Measurements from ENCODE around the gene SAMM50.

SAMM50 gene

DNA sequence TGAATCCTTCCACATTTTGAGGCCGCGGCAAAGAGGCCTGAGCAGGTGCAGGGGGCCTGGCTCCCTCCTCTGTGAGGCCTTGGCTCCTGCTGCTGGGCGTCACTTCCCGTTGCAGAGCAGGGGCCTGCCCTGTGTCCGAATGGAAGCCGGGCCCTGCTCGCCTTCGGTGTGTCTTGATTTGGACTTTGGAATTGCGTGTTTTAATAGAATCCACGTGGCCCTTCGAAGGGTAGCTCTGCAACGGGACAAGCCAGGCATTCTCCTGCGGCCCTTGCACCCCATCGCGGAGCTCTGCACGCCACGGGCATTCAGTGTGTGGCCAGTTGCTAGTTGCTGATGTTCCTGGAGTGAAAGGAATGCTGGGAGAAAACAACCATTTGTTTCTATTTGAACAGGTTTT, 25.8 kb downstream of the SAMM50 start:
- no peak for DNase-seq

DNA sequence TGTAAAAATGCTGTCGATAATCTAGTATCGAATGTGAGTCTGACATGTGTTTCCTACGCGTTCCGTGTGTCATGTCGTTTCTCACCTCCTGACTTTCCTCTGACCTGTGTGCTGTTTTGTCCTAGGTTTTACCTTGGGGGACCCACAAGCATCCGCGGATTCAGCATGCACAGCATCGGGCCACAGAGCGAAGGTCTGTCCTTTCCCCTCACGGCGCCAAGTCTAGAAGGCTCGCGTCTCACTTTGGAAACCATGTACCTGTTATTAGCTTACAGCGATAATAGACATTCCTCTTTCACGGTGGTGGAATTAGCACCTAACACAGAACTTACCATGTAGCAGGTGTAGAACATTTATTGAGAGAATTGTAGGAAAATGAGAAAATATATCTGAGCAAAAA, 28.6 kb downstream of the SAMM50 start:
- no peak for DNase-seq

DNA sequence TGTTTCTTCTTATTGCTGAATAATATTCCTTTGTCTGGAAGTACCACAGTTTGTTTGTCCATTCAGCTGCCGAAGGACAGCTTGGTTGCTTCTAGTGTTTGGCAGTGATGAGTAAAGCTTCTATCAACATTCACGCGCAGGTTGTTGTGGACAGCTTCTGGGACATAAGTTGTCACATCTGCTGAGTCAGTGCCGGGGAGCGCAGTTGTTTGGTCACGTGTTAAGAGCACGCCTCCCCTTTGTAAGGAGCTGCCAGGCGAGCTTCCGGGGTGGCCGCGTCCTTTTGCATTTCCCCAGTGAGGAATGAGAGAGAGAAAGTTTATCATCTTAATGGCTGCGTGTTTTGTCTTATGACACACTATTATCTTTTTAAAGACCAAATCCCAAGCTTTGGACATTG, 30.3 kb downstream of the SAMM50 start:
- DNase-seq = no peak

DNA sequence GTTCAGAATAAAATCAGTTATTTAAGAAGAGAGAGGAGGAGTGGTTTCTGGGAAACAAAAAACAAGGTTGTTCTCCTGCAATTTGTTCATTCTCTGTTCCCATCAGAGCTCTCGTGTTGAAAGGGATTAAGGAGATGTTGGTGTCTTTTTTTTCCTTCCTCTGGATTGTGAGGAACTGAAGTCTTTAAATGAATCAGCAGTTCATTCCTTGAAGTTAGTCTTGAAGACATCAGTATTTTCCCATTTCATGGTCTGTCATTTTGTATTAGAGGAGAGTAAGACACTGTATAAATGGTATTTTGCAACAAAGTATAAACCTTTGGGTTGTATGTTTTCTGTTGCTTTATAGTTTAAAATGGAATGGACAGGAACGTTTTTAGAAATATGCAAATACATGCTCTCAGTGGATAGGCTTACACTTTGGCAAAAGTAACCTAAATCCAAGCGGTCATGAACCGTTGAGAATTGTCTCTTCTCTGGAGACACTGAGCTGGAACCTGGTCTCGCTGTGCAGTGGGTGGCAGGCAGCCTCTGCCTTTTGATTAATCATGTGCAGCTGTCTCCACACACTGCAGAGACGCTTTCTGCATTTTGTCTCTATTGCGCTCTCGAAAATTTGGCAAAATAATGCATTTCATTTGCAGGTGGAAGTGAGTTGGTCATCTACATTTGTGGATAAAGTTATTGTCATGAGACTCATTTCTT, 33.0 kb downstream of the SAMM50 start:
- no peak for DNase-seq

DNA sequence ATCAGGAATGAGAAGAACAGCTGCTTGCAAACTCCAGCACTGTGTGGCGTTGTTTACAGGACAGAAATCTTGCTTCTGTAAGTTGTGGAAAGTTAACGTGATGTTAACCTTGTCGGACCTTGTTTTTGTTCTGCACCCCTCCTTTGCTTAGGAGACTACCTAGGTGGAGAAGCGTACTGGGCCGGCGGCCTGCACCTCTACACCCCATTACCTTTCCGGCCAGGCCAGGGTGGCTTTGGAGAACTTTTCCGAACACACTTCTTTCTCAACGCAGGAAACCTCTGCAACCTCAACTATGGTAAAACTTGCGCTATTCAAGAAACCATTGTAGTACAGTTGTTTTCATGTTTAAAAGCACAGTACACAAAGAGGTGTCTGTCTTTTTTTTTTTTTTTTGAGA, 33.7 kb downstream of the SAMM50 start:
- DNase-seq = no peak

DNA sequence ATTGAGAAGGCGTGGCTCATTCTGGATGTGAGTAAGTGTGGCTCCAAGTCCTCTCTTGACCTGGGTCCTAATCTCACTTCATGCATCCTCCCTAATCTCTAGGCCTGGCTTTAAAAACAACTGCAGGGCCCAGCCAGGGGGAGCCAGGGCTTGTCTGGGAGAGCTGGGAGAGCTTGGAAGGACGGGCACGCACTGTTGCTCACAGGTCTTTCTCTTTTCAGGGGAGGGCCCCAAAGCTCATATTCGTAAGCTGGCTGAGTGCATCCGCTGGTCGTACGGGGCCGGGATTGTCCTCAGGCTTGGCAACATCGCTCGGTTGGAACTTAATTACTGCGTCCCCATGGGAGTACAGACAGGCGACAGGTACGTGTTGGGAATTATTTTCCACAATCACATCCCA, 34.8 kb downstream of the SAMM50 start:
- no peak for DNase-seq

DNA sequence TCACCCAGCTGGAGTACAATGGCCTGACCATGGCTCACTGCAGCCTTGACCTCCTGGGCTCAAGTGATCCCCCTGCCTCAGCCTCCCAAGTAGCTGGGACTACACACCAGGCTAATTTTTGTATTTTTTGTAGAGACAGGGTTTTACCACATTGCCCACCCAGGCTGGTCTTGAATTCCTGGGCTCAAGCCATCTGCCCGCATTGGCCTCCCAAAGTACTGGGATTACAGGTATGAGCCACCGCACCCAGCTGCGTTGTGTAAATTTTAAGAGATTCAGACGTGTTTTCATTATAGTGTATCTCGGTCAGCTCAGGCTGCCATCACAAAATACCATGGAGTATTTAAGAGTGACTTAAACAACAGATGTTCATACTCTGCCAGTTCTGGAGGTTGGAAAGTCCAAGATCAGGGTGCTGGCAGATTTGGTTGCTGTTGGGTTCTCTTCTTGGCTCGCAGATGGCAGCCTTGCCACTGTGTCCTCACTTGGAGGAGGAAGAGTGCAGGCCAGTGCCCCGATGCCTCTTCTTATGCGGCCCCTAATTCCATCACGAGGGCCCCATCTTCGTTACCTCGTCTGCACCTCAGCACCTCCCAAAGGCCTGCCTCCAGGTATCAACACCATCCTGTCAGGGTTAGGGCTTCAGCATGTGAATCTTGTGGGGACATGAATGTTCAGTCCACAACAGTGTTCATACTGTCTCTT, 36.2 kb downstream of the SAMM50 start:
- no peak for DNase-seq

DNA sequence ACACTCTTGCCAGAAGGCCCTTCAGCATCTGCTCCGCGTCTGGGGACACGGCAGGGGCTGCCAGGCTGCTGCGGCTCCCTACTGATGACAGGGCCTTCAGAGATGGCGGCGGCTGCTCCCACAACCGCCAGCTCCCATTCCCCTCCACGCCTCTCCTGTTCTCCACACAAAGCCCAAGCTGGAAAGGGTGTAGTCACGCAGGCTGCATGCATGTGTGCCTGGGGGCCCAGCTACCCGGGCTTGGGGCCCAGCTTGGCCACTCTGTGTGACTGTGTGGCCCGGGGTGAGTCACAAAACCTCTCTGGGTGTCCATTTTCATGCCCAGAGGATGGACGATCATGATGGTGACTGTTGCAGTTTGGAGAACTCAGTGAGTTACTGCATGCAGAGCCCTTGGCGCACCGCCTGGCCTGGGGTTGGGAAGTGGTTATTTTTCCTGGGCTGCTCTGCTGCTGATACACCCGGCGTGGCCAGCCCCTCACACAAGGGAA, 37.1 kb downstream of the SAMM50 start:
- DNase-seq = no peak

DNA sequence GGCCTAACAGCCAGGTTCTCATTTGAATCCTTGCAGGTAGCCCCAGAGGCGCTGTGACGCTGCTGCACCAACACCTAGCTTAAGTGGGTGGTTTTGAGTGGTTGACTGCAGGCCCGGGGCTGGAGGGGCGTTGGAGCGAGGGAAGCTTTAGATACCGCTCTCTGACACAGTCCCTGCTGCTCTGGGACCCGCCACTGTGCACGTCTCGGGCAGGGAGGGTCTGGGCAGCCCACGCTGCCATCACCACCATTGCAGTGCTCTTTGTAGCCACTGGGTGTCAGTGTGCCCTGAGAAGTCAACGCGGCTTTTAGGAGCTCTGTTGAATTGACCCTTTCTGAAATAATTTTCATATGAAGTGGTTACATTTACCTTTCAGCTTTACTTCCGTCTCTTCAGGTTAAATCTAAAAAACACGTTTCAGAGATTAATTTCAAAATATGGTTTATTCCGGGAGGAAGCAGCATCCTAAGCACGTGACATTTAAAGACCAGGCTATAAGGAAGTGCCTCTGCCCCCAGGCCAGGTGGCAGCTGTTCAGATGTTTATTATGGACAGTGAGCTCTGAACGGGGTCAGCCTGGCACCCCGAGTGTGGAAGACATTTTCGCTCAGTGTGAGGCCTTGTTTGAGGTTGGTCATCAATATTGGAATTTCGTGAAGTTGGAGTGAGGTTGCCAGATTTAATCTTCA, 38.0 kb downstream of the SAMM50 start:
- peak; percentile 66 for DNase-seq

DNA sequence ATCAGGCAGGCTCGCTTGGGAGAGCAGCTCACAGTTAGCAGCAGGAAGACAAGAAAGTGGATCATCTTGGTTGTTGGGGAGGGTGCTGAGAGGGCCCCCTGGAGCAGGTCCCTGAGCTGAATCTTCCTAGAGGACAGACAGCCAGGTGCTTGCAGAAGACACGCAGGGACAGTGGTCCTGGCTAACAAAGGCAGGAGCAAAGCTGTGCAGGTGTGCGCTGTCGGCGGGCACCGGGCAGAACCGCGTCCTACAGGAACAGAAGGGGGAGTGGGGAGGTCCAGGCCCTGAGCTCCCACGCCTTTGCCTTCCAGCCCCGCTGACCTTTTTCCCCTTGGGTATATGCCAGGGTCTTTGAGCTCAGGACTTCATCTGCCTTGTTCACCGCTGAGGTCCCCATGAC, 38.8 kb downstream of the SAMM50 start:
- no peak for DNase-seq

DNA sequence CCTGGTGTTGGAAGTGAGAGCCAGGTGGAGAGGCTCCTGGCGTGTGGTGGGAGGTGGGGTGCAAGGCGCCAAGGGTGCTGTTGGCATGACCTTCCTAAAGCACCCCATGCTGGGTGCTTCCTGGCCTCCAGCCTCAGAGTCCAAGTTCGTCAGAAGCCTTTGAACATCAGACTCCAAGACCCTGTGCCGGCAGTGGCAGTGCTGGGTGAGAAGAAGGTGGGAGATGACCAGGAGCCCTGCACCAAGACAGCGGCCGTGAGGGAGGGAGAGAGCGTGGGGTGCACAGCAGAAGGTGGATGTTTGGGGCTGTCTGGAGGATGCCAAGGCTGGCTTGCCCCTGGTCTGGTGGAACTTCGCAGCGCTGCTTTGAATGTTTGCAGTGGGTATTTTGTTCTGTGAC, 39.2 kb downstream of the SAMM50 start:
- no peak for DNase-seq

DNA sequence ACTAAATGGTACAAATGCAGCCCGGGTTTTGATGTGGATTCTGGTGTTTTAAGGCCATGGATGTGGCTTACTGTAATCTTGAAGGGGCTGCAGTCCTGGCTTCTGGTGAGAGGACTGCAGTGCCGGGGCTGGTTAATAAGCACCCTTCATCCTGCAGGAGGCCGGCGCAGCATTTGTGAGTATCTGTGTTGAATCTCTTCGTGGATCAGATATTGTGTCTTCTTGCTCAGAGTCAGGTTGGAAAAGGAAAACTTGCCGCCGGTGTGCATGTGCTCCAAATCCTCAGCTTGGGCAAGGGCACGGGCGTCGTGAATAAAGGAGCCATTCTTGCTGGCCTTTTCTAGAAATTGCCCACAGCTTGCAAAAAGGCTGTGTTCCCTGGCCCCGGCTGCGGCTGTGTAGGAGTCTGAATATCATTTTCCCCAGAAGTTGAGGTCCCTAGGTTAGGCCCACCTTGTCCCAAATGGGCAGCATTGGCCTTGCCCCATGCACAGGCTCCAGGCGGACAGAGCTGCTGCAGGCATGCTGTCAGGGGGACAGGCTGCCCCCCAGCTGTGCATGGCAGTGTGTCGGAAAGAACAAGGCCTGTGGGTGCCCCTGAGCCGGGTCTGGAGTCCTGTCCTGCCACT, 39.9 kb downstream of the SAMM50 start:
- DNase-seq = no peak

DNA sequence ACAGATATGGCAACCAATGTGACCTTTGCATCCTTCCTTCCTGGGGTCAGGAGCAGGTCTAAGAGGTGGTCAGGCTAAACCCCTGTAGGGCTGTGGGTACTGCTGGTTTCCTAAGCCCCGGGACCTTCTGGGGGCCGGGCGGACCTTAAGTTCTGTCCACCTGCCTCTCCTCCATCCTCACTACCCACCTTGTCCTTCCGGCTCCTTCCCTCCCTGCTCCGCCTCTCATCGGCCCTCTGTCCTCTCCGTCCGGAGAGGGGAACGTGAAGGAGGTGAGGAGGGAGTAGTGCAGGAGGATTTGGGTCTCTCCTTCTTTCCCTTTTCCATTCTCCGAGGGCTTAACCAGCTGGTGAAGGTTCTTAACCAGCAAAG, 40.5 kb downstream of the SAMM50 start:
- no peak for DNase-seq

DNA sequence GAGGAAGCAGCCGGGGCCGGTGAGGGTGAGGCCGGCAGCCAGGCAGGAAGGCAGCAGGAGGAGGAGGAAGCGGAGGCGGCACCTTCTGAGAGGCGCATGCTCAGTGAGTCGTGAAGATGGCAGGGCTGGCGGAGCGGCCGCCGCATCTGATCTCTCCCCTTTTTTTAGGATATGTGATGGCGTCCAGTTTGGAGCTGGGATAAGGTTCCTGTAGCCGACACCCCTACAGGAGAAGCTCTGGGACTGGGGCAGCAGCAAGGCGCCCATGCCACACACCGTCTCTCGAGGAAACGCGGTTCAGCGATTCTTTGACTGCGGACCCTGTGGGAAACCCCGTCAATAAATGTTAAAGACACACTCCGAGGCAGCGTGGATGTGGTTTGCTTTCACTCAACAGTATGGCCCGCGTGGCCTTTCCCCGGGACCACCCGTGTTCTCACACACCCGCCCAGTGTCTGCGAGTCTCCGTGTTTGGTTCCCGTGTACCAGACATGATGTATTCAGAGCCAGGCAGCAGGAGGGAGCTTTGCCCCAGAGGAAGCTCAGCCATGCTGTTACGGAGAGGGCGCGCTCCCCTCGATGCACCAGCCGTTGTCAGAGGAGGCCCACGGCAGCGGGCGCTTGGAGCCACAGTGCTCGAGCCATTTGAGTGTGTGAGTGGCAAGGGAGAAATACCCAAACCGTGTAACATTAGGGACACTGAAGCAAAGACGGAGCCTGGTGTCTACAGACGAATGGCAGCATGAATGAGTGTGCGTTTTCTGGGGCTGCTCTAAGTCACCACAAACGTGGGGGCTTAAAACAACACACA, 41.1 kb downstream of the SAMM50 start:
- no peak for DNase-seq

DNA sequence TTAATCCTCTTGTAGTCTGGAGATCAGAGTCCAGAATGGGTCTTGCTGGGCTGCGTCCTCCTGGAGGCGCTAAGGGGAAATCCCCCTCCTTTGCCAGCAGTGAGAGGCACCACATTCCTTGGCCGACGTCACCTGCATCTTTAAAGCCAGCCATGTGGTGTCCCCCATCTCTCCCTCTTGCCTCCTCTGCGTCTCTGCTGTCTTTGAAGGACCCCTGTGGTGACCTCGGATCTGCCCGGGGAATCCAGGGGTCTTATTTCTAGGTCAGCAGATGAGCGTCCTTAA, 41.7 kb downstream of the SAMM50 start:
- no peak for DNase-seq

DNA sequence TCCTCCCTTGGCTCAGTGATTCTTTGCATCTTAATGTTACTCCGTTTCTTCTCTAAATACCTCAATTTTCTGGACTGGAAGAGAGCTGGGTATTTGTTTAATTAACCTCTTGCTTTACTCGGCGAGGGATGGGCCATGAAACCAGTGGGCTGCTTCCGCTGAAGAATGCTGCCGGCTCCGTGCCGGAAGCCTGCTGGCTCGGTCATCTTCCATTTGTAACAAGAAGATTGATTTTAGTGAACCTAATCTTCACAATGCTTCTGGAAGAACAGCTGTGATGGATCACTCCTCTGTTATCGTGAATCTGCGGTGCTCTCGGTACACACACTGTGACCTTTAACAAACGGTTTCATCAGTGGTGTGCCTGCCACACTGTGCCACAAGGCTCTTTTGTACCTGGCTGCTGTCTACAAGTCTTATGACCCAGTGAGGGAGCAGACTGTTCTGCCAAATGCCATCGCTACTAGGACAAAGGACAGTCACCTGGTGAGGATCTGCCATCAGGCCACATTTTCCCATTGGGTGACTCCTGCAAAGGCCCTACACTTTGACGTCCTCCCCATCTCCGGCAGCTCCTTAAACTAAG, 43.5 kb downstream of the SAMM50 start:
- no peak for DNase-seq

DNA sequence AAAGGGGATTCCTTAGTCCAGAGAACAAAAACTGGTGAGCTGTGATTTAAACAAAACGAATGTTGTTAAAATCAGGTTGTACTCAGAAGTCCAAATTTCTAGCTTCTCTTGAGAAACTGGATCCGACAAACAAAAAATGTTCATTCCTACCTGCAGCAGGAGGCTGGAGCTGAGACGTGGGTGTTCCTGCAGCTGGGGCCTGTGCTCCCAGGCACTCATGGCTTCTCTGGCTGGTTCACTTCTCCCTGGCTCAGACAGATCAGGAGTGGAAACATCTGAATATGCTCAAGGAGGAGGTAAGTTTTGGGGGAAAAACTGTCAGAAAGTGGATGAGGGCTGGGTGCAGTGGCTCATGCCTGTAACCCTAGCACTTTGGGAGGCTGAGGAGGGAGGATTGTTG, 44.1 kb downstream of the SAMM50 start:
- DNase-seq = no peak

DNA sequence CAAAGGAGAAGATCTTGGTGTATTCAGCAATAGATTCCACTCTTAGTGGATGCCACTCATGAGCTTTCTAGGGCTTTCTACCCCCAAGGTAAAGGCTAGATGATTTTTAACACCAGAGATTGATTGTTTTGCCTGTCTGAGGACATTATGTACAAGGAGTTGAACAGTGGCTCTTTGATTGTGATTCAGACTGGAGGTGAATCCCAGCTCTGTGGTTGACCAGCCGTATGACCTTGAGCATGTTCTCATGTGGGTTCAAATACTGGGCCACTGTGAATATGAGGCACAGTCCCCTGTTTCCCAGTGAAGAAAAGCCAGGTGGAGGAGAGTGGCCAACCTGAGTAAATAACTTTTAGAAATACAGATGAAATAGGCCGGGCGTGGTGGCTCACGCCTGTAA, 44.9 kb downstream of the SAMM50 start:
- no peak for DNase-seq

DNA sequence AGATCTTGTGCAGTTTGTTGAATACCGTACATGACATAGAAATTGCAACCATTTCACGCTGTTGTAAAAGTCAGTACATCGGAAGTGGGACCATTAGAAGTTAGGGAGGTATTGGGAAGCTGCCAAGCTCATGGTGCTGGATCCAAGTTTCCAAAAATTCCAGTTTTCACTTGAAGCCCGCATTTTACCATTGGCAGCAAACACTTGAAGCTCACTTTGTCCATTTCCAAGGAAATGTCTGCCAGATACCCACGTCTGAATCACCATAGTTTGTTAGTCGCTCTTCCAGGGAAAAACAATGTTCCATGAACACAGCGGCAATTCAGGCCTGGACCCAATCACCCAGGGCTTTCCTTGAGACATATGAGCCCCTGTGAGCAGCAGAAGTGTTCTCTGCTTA, 46.3 kb downstream of the SAMM50 start:
- DNase-seq = peak; percentile 51

DNA sequence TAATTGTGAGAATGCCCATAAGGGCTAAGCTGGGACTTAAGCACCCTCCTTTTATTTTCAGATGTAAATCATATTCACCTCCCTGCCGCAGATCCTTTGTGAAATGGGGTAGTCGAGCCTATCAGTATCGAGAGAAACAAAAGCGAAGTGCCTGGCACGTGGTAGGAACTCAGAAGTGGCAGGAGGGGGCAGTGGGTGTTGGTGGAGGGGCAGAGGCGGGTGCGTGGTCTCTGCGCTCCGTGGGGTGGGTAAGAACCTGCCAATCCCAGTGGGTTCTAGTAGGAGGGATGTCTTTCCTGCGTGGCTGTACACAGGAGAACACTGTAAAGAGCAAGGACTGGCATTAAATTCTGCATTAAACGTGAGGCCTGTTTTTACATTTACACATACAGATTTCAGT, 47.1 kb downstream of the SAMM50 start:
- no peak for DNase-seq

DNA sequence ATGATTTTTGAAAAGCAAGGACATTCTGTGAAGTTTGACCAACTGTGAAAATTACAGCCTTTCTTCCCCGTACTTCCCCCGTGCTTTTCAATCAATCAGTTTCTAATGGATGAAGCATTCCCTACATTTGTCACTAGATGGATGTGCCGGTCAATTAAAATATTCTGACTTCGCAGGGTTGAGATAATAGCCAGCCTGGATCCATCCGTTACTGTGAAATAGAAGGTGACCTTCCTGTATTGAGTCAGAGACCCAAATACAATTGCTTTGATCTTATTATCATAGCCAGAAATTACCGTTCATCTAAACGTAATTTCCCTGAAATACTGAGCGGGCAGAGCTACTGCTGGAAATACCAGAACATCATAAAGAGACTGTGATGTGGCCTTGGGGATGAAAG, 47.8 kb downstream of the SAMM50 start:
- no peak for DNase-seq

DNA sequence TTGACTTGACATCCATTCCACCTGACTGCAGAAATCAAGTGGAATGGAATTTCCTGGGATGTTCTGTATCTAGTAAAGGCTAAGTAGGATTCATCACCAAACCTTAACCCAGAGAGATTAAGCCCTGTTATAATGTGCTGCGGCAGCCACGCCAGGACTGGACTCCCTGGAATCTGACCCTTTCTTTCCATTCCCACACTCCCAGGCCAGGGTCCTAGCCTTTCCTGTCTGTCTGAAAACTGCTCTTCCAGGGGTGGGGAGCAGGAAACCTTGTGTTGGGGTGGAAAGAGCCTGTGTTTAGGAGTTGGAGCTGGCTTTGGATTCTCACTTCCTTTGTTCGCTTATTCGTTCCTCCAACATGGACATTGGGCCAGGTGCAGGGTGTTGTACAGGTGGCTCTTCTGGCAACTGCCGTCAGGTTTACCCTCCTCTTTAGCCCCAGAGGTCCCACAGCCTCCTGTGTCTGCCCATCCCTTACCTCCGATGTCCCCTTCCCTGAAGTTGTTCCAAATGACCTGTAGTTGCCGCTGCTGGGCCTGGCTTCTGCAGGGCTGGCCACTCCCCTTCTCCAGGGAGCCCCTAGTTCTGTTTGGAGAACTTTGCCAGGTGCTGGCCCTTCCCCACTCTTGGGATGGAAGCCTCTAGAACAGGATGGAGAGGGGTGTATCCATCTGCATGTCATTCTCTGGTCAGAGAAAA, 48.3 kb downstream of the SAMM50 start:
- no peak for DNase-seq

Measured in left hindlimb (tissue), 1 donor.